Panc1 (cell line): ENCODE results near the gene MARCHF3. TPM values are rescaled to one million over a fixed set of nuclear protein-coding genes. Genes with fewer than 3 reads are reported as not detected.

Experiments used
- ATAC-seq: fragments of 200-7000 bp; cut with Tn5 transposase; 2 replicates; pipeline ENCODE4 v1.9.1; 2020; ENCODE audit warnings: mild to moderate bottlenecking, moderate library complexity
- BruUV-seq: library from RNA; stranded (reverse); fragments of 400-500 nt; replicated peaks from 2 replicates; lab custom pipeline; 2021; lab: Mats Ljungman, UMichigan
- CTCF ChIA-PET: fragments of 300-600 bp; sonication (Branson Sonifier 250); formaldehyde crosslinking; loops from one replicate; lab custom pipeline; 2022; ENCODE audit warnings: antibody characterized with exemption; lab: Charles Lee
- POLR2A ChIA-PET: fragments of 300-600 bp; sonication (Branson Sonifier 250); formaldehyde crosslinking; loops from one replicate; lab custom pipeline; 2022; ENCODE audit warnings: antibody characterized with exemption; lab: Charles Lee
- DNase-seq: peaks from one replicate; pipeline ENCODE4 v3.0.0-alpha.2; 2010; ENCODE audit warnings: low read depth, low spot score
- H3K27ac ChIP-seq: 2 replicates; pipeline ENCODE4 v1.5.1; 2011; ENCODE audit warnings: mild to moderate bottlenecking, low read length, inconsistent platforms
- H3K27me3 ChIP-seq: fragments of 200-500 bp; sonication (Bioruptor generic); 2 replicates; pipeline ENCODE4 v1.6.0; 2014; ENCODE audit warnings: low read length, inconsistent platforms; ENCODE audit not compliant: control insufficient read depth, insufficient read depth
- H3K36me3 ChIP-seq: fragments of 200-500 bp; sonication (Bioruptor generic); 2 replicates; pipeline ENCODE4 v1.5.1; 2014; ENCODE audit warnings: inconsistent platforms, mild to moderate bottlenecking, low read length, moderate library complexity; ENCODE audit not compliant: control insufficient read depth, insufficient read depth
- H3K4me1 ChIP-seq: 2 replicates; pipeline ENCODE4 v1.5.1; 2011; ENCODE audit warnings: inconsistent platforms, mild to moderate bottlenecking, low read length, moderate library complexity; ENCODE audit not compliant: control insufficient read depth, insufficient read depth
- H3K4me3 ChIP-seq, 2 experiments: 2 replicates each; pipeline ENCODE4 v1.5.1; 2011 to 2012; ENCODE audit warnings: low read depth in 2 of 2, low read length in 2 of 2, mild to moderate bottlenecking in 2 of 2, inconsistent platforms in 1 of 2, moderate library complexity in 1 of 2
- H3K9me3 ChIP-seq: fragments of 200-500 bp; sonication (Bioruptor generic); 2 replicates; pipeline ENCODE4 v1.5.1; 2014; ENCODE audit warnings: low read depth, mild to moderate bottlenecking, inconsistent platforms, low read length, moderate library complexity; ENCODE audit not compliant: control insufficient read depth, insufficient read depth
- CTCF ChIP-seq: fragments of 450-650 bp; IDR thresholded peaks from 2 replicates; pipeline ENCODE4 v1.5.1; 2017; ENCODE audit warnings: mild to moderate bottlenecking
- POLR2AphosphoS5 ChIP-seq: IDR thresholded peaks from 2 replicates; pipeline ENCODE4 v1.6.1; 2012; ENCODE audit warnings: mild to moderate bottlenecking, low read depth, low read length, moderate library complexity
- SIN3A ChIP-seq: IDR thresholded peaks from 2 replicates; pipeline ENCODE4 v1.6.1; 2012; ENCODE audit warnings: low read depth, mild to moderate bottlenecking, low read length, moderate library complexity, borderline replicate concordance; ENCODE audit not compliant: insufficient read depth
- TCF7L2 ChIP-seq: IDR thresholded peaks from 2 replicates; pipeline ENCODE4 v1.6.1; 2011; ENCODE audit warnings: mild to moderate bottlenecking, low read depth, low read length, inconsistent platforms
- in situ Hi-C: cut with HindIII; loops from 2 replicates; pipeline ENCODE4 v1.10.0; 2016; ENCODE audit warnings: low sequenced_read_pairs, low pct_unique_long_range_greater_than_20kb
- intact Hi-C: fragments of 100-400 bp; cut with micrococcal nuclease; formaldehyde crosslinking; loops from one replicate; pipeline ENCODE4 v1.10.0; 2022; ENCODE audit not compliant: unreplicated experiment
- total RNA-seq: library from RNA; stranded (reverse); gene quantifications from one replicate; pipeline ENCODE4 v1.2.1, GENCODE V29; 2021; ENCODE audit not compliant: unreplicated experiment
- TF ChIP-seq, protein P1 (sequence below), 2 experiments: IDR thresholded peaks; 2 replicates each; pipeline ENCODE4 v1.6.1; 2011 to 2012; ENCODE audit warnings: low read depth in 2 of 2, control low read depth in 1 of 2, low read length in 1 of 2, mild to moderate bottlenecking in 1 of 2, moderate library complexity in 1 of 2; ENCODE audit not compliant: insufficient read depth in 1 of 2

MARCHF3 gene
- total RNA-seq, 1 experiment from 2014 or later, result 3.0 TPM

DNA sequence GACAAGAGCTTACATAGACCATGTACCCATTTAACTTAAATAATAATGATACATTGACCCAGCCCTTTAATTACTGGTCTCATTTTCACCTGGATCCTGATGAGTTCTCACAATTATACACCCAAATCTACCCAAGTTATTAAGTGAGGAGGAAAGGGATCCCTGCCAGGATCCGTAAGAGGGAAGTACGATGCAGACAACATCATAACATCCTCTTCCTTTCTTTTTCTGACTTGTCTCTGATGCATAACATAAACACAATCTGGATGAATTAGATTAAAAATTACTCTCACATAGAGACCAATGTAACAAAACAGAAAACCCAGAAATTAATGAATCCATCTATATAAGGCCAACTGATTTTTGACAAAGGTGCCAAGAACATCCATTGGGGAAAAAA is 17.0 kb downstream of the MARCHF3 start:
- Histone ChIP-seq H3K4me1 (no peaks in the 10 kb centered on the region), H3K27me3 (no peaks in the 10 kb centered on the region), H3K36me3 (no peaks in the 10 kb centered on the region), H3K4me3 (no peak overlapping the region), H3K27ac (no peak overlapping the region), H3K9me3 (no peaks in the 10 kb centered on the region)
- intact Hi-C loops (no loop called here), in situ Hi-C loops (no loop called here)
- no peak for ATAC-seq
- ChIA-PET CTCF (no interaction called here), POLR2A (no interaction called here)
- no peak for DNase-seq
- no TSS peak for BruUV-seq
- TF ChIP-seq SIN3A (no peak), POLR2AphosphoS5 (no peak), TCF7L2 (no peak), CTCF (no peak)
- TF ChIP-seq, protein P1, sequence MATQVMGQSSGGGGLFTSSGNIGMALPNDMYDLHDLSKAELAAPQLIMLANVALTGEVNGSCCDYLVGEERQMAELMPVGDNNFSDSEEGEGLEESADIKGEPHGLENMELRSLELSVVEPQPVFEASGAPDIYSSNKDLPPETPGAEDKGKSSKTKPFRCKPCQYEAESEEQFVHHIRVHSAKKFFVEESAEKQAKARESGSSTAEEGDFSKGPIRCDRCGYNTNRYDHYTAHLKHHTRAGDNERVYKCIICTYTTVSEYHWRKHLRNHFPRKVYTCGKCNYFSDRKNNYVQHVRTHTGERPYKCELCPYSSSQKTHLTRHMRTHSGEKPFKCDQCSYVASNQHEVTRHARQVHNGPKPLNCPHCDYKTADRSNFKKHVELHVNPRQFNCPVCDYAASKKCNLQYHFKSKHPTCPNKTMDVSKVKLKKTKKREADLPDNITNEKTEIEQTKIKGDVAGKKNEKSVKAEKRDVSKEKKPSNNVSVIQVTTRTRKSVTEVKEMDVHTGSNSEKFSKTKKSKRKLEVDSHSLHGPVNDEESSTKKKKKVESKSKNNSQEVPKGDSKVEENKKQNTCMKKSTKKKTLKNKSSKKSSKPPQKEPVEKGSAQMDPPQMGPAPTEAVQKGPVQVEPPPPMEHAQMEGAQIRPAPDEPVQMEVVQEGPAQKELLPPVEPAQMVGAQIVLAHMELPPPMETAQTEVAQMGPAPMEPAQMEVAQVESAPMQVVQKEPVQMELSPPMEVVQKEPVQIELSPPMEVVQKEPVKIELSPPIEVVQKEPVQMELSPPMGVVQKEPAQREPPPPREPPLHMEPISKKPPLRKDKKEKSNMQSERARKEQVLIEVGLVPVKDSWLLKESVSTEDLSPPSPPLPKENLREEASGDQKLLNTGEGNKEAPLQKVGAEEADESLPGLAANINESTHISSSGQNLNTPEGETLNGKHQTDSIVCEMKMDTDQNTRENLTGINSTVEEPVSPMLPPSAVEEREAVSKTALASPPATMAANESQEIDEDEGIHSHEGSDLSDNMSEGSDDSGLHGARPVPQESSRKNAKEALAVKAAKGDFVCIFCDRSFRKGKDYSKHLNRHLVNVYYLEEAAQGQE (IDR thresholded peaks at IDR 0.05; ENCODE audit: insufficient read depth in 1 of 2, low read depth in 2 of 2, low read length in 1 of 2), result no peak

DNA sequence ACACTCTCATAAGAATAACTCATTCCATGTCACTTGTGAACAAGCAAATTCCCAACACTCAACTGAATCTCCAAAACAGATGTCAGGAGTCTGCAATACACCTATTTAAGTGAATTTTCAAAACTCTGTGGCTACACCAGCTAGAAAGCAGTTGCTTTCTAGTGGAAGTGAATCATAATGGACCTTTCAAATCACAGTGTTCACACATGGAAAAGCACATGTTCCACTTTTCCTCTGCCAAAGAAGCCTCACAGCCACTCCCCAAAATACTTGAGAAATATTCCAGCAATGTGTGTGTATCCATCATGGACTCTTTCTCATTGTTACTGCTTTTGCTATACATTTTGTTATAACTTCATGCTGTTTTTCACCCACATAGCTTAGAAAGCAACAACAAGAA is 17.4 kb downstream of the MARCHF3 start:
- H3K9me3 ChIP-seq, result no peaks in the 10 kb centered on the region
- no TSS peak for BruUV-seq
- ATAC-seq, result no peak
- POLR2A ChIA-PET, result no interaction called here
- DNase-seq, result no peak
- CTCF ChIA-PET, result no interaction called here
- no peak for TF ChIP-seq SIN3A
- TF ChIP-seq TCF7L2, result no peak
- TF ChIP-seq CTCF, result no peak
- TF ChIP-seq, protein P1 (IDR thresholded peaks at IDR 0.05; ENCODE audit: insufficient read depth in 1 of 2, low read depth in 2 of 2, low read length in 1 of 2), result no peak
- no peaks in the 10 kb centered on the region for H3K36me3 ChIP-seq
- in situ Hi-C loops (no loop called here), intact Hi-C loops (no loop called here)
- H3K4me1 ChIP-seq, result no peaks in the 10 kb centered on the region
- no peaks in the 10 kb centered on the region for H3K27me3 ChIP-seq
- no peak overlapping the region for H3K4me3 ChIP-seq
- H3K27ac ChIP-seq, result no peak overlapping the region
